CD4-positive, alpha-beta T cell treated with Interferon alpha-2 for 1 hour (primary cell): ENCODE data around the gene TXN2.
"Not testable (repeated sequence)": the region's sequence is repeated elsewhere in the genome, so short reads cannot be mapped to it uniquely, and the experiment has no call there.

Experiments used
- DNase-seq, 2 donors: peaks; one replicate each; pipeline ENCODE4 v3.0.0-alpha.2; 2020 to 2022

TXN2 gene

DNA sequence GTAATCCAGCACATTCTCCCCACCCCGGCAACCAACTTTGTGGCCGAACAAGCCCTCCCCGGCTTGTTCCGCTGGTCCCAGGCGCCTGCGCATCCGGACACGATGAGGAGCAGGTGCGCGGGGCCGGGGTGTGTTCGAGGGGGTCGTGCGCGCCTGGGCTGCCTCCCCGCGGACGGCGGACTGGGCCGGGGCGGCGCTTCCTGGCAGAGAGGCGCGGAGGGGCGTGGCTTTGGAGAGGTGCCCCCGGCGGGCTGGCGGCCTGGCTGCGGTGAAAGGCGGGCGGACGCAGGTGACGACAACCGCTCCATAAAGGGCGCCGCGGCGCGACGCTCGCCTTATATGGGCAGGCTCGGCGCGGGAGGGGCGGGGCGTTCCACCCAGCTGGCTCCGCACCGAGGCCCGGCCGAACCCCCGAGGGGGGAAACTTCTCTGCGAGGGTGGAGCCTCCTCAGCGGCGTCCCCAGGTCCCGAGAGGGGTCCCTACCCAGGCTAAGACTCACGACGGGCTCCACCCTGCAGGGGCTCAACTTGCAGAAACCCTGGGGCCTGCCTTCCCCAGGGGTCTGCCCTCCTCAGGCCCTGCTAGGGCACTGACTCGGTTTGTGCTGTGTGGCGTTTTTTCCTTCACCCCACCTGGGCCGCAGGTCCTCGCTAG is 26.4 kb downstream of the TXN2 start:
- peak; percentile 95 for DNase-seq

GRCh38 chr22:36453855-36454378 is 27.5 kb downstream of the TXN2 start:
- DNase-seq = no peak

- peak in 1 of 2 donors; percentile 19 for DNase-seq
These were observed 28.3 kb downstream of the TXN2 start for GRCh38 chr22:36452978-36453607.

- no peak for DNase-seq
These were observed 29.0 kb downstream of the TXN2 start for GRCh38 chr22:36452250-36452977.

DNA sequence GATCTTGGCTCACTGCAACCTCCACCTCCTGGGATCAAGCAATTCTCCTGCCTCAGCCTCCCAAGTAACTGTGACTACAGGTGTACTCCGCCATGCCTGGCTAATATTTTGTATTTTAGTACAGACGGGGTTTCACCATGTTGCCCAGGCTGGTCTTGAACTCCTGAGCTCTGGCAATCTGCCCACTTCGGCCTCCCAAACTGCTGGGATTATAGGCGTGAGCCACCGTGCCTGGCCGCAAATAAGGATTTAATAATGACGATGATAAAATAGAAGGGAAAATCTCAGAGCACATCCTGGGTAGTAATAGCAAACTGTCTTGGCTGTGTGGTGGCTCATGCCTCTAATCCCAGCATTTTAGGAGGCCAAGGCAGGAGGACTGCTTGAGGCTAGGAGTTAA is 30.5 kb downstream of the TXN2 start:
- not testable (repeated sequence) for DNase-seq

DNA sequence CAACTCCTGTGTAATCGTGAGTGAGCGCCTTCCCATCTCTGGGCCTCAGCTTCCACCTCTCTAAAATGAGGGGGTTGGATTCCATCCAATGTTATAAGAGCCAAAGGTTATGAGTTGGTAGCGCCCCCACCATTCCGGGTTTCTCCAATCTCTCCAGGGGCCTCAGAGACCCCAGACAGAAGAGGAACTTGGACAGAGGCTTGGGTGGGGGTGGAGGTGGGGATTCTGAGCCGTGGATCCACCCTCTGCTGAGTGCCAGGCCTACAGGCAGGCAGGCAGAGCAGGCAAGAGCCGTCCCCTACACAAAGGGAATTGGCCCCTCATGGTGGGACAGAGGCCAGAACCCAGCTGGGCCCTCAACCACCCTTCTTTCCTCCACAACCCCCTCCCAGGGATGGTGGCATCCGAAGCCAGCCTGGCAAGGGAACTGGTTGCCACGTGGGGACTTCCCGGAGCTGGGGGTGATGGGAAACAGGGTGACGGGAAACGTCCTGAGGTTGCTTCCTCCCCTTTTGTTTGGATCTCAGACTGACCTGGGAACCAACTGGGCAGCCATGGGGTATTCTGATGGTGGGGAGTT is 31.8 kb downstream of the TXN2 start:
- peak in 1 of 2 donors; percentile 30 for DNase-seq

DNA sequence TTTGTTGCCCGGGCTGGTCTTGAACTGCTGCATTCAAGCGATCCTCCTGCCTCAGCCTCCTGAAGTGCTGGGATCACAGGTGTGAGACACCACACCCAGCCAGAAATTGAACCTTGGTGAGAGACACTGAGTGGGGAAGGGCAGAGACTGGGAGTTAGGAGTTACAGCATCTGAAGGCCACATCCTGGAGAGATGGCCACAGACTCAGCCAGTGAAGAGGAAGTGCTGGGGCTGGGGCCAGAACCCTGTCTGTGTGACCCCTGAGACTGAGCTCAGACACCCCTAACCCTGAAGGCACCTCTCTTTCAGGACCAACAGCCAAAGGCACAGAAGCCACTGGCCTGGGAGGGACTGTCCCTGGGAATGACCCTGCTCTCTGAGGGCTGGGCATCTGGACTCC is 33.8 kb downstream of the TXN2 start:
- peak in 1 of 2 donors; percentile 13 for DNase-seq

DNA sequence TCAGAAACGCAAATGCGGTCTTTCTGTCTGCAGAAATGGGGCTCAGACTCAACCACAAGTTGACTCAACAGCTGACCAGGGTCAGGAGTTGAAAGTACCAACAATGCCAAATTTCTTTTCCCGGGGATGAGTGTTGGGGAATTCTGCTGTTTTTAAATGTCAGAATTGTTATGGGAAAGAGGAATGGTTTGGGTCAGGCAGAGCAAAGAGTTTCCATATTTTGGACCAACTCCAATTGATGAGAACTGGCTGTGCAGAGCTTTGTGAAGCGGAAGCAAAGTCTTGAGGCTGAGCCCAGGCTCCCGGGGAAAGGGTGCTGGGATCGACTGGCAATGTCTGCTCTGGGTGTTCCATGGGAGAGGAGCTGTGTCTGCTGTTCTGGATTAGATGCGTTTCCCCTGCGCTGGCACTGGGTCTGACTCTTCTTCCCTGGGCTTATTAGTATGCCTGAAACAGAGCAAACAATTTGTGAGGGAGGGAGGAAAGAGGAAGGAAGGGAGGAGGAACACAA is 36.2 kb downstream of the TXN2 start:
- DNase-seq = no peak

GRCh38 chr22:36443198-36443770 is 38.2 kb downstream of the TXN2 start:
- DNase-seq = no peak

- no peak for DNase-seq
These were observed 38.8 kb downstream of the TXN2 start for GRCh38 chr22:36442506-36443197.

DNA sequence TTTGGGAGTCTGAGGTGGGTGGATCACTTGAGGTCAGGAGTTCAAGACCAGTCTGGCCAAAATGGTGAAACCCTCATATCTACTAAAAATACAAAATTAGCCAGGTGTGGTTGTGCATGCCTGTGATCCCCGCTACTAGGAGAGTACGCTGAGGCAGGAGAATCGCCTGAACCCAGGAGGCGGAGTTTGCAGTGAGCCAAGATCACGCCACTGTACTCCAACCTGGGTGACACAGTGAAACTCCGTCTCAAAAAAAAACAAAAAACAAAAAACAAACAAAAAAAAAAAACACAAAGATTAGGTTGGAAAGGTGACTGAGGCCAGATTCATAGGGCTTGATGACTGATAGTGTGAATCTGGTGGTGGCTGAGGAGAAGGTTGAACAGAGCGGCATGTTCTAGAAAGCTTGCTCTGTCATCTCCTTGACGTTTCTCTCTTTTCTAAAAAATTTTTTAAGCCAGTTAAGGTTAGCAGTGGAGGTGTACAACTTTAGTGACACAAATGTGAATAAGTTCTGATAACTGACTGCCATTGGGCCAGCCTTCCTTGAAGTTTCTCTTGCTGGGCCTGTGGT is 40.9 kb downstream of the TXN2 start:
- no peak for DNase-seq

DNA sequence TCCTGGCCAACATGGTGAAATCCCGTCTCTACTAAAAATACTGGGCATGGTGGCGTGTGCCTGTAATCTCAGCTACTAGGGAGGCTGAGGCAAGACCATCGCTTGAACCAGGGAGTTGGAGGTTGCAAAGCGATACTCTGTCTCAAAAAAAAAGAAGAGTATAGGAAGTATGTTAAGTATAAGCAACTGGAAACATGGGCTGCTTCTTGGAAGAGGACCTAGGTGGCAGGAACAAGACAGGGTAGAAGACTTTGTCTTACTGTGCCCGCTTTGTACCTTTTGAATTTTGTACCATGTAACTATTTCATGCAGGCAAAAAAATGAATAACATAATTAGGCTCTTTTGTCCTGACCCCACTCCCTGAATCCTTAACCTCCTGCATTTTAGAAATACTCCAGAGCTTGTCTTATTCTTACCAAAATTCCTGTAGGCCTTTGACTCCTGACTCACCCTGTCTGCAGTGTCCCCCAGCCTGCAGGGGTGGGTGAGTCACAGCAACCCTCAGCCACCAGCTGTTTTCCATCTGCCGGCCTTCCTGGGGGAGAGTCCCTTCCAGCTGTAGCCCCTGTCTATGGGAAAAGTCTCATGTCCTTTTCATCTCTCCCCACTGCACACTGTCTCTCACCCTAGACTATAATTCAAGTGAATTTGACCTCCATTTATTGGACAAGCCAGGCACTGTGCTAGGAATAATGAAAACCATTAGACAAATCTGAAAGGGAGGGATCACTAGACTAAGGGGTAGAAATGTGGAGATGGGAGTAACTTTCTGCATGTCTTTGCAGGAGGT is 41.8 kb downstream of the TXN2 start:
- no peak for DNase-seq

DNA sequence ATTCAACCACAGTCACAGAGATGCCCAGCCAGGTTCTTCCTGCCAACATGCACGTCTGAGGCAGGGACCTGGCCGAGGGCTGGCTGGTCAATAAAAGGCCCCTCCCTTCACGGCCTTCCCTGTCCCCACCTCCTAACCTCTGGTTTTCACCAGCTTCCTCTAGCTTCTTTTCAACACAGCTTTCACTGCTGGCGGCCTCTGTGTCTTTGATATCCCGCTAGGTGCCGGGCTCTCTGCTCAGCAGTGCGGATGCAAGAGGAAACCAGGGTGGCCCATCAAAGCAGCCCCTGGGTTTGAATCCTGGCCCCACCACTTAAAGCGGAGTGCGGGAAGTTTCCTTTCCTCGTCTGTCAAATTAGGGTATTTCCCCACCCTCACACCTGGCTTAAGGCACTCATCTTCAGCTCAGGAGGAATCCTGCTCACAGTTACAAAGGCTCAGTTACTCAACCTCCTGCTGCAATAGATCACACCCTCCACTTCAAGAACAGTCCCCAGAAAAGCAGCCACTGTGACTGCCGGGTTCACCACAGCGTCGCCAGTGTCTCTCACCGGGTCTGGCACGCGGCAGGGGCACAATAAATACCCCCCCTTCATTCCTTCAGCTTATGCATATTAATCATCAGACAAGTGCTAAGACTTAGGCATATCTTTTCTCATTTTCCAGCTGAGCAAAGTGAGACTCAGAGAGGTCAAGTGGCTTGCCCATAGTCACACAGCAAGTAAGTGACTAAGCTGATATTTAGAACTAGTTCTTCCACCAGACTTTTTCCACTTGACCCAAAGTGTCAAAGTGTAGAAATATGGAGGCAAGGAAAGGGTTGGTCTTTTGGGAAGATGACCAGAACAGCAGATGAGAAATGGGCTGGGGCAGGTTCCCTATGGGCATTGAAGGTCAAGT is 45.7 kb downstream of the TXN2 start:
- peak; percentile 79 to 85 for DNase-seq

GRCh38 chr22:36433318-36434231 is 47.9 kb downstream of the TXN2 start:
- no peak for DNase-seq

GRCh38 chr22:36432592-36433317 is 48.7 kb downstream of the TXN2 start:
- no peak for DNase-seq

GRCh38 chr22:36431977-36432376 is 49.5 kb downstream of the TXN2 start:
- DNase-seq = no peak

GRCh38 chr22:36430863-36431262 is 50.6 kb downstream of the TXN2 start:
- DNase-seq = no peak

DNA sequence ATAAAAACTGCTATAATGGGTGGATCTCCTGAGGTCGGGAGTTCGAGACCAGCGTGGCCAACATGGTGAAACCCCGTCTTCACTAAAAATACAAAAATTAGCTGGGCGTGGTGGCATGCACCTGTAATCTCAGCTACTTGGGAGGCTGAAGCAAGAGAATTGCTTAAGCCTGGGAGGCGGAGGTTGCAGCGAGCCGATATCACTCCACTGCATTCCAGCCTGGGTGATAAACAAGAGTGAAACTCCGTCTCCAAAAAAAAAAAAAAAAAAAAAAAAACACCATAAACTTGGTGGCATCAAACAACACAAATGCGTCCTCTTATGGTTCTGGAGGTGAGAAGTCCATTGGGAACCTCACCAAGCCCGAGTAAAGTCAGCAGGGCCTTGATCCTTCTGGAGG is 53.5 kb downstream of the TXN2 start:
- DNase-seq = not testable (repeated sequence)
